Body of pancreas (tissue), 4 donors: Measurements from ENCODE around the gene KCNK17. TPM values are rescaled to one million over a fixed set of nuclear protein-coding genes. Genes with fewer than 3 reads are reported as not detected.

Experiments
- ATAC-seq: fragments of 150-250 bp; one replicate; pipeline ENCODE4 v1.9.1; 2016
- DNase-seq, 4 donors: peaks; one replicate each; pipeline ENCODE4 v3.0.0-alpha.2; 2019
- H3K27ac ChIP-seq, 4 donors: fragments of 200-600 bp; sonication (generic); 1 replicate in 3 of 4; 2 replicates in 1 of 4; pipeline versions ENCODE4 v1.5.1 to v1.6.1; 2016 to 2019; ENCODE audit warnings: mild to moderate bottlenecking in 1 of 4, mixed read lengths in 1 of 4, moderate library complexity in 1 of 4
- H3K27me3 ChIP-seq, 2 donors: fragments of 200-600 bp; sonication (generic); one replicate each; pipeline ENCODE4 v1.6.0; 2016; ENCODE audit warnings: mild to moderate bottlenecking in 1 of 2
- H3K36me3 ChIP-seq, 2 donors: fragments of 200-600 bp; sonication (generic); replicated peaks in 1 of 2; 2 replicates each; pipeline ENCODE4 v1.5.1; 2016; ENCODE audit warnings: low read depth in 2 of 2; ENCODE audit not compliant: insufficient read depth in 1 of 2
- H3K4me1 ChIP-seq: fragments of 200-600 bp; sonication (generic); one replicate; pipeline ENCODE4 v1.6.0; 2016
- H3K4me3 ChIP-seq, 2 donors: fragments of 200-600 bp; sonication (generic); 1 replicate in 1 of 2; 2 replicates in 1 of 2; pipeline ENCODE4 v1.5.1; 2016 to 2019
- H3K9me3 ChIP-seq, 3 donors: fragments of 200-600 bp; sonication (generic); 1 replicate in 2 of 3; 2 replicates in 1 of 3; pipeline ENCODE4 v1.5.1; 2016
- CTCF ChIP-seq, 7 experiments: fragments of 450-650 bp in 4 of 7; fragments of 200-600 bp in 3 of 7; sonication (generic) in 3 of 7; IDR thresholded peaks; one replicate each; pipeline ENCODE4 v1.5.1; 2016 to 2019; ENCODE audit warnings: antibody characterized with exemption in 7 of 7
- POLR2A ChIP-seq, 3 donors: fragments of 450-650 bp; IDR thresholded peaks; one replicate each; pipeline ENCODE4 v1.6.1; 2016; ENCODE audit warnings: antibody characterized with exemption in 3 of 3, mild to moderate bottlenecking in 2 of 3
- WGBS, 2 donors: methylation state at CpG; one replicate each; pipeline ENCODE4 v1.1.5; 2017; 5-methylcytosine and 5-hydroxymethylcytosine counted together
- intact Hi-C: fragments of 100-400 bp; cut with DNase I; formaldehyde crosslinking; loops from one replicate; pipeline ENCODE4 v1.15.1; 2023
- total RNA-seq, 2 donors: library from RNA; depleted of rRNA; stranded (reverse); fragments of >200 nt; gene quantifications; one replicate each; pipeline ENCODE4 v1.1.0, GENCODE V29; 2016

Gene KCNK17
- total RNA-seq, 2 donors from 2014 or later: 1.6 to 2.3 TPM

- no peaks in the 10 kb centered on the region for H3K4me1 ChIP-seq
- no peak overlapping the region for H3K4me3 ChIP-seq
- H3K36me3 ChIP-seq: no peaks in the 10 kb centered on the region
- WGBS, 2 donors: 71 to 84% methylated on average over 6 of the region's 6 CpGs
- ATAC-seq: no peak
- H3K27ac ChIP-seq: no peak overlapping the region
- DNase-seq: no peak
- TF ChIP-seq CTCF (IDR thresholded peaks at IDR 0.05) (no peak), POLR2A (IDR thresholded peaks at IDR 0.05) (no peak)
- intact Hi-C loops: no loop called here
- H3K9me3 ChIP-seq: no peaks in the 10 kb centered on the region
- no peaks in the 10 kb centered on the region for H3K27me3 ChIP-seq
Measured at GRCh38 chr6:39273406-39273821, 40.8 kb downstream of the KCNK17 start.

GRCh38 chr6:39269961-39270360, 44.3 kb downstream of the KCNK17 start:
- Histone ChIP-seq H3K36me3 (no peaks in the 10 kb centered on the region), H3K4me3 (no peak overlapping the region), H3K27ac (no peak overlapping the region), H3K27me3 (no peaks in the 10 kb centered on the region), H3K9me3 (no peaks in the 10 kb centered on the region), H3K4me1 (no peaks in the 10 kb centered on the region)
- DNase-seq (no peak), ATAC-seq (no peak)
- 64 to 76% methylated on average over 1 of the region's 1 CpG for WGBS, 2 donors
- intact Hi-C loops: no loop called here
- TF ChIP-seq POLR2A (IDR thresholded peaks at IDR 0.05) (no peak), CTCF (IDR thresholded peaks at IDR 0.05) (no peak)

- Histone ChIP-seq H3K4me3 (no peak overlapping the region), H3K9me3 (no peaks in the 10 kb centered on the region), H3K36me3 (no peaks in the 10 kb centered on the region), H3K4me1 (no peaks in the 10 kb centered on the region), H3K27me3 (no peaks in the 10 kb centered on the region), H3K27ac (no peak overlapping the region)
- DNase-seq: no peak
- 94 to 96% methylated on average over 3 of the region's 3 CpGs for WGBS, 2 donors
- intact Hi-C loops: no loop called here
- ATAC-seq: no peak
- TF ChIP-seq POLR2A (IDR thresholded peaks at IDR 0.05): no peak
- no peak for TF ChIP-seq CTCF (IDR thresholded peaks at IDR 0.05)
Measured at GRCh38 chr6:39268721-39269120, 45.5 kb downstream of the KCNK17 start.

GRCh38 chr6:39268171-39268570, 46.0 kb downstream of the KCNK17 start:
- Histone ChIP-seq H3K4me3 (no peak overlapping the region), H3K27ac (no peak overlapping the region), H3K4me1 (no peaks in the 10 kb centered on the region), H3K9me3 (no peaks in the 10 kb centered on the region), H3K36me3 (no peaks in the 10 kb centered on the region), H3K27me3 (no peaks in the 10 kb centered on the region)
- WGBS, 2 donors: 83 to 100% methylated on average over 3 to 7 of the region's 7 CpGs
- ATAC-seq (no peak), DNase-seq (no peak)
- intact Hi-C loops: no loop called here
- TF ChIP-seq CTCF (IDR thresholded peaks at IDR 0.05) (no peak), POLR2A (IDR thresholded peaks at IDR 0.05) (no peak)

- TF ChIP-seq CTCF (IDR thresholded peaks at IDR 0.05) (no peak), POLR2A (IDR thresholded peaks at IDR 0.05) (no peak)
- H3K27ac ChIP-seq: no peak overlapping the region
- no peaks in the 10 kb centered on the region for H3K27me3 ChIP-seq
- DNase-seq (no peak), ATAC-seq (no peak)
- H3K36me3 ChIP-seq: no peaks in the 10 kb centered on the region
- no peaks in the 10 kb centered on the region for H3K9me3 ChIP-seq
- H3K4me1 ChIP-seq: no peaks in the 10 kb centered on the region
- intact Hi-C loops: no loop called here
- no peak overlapping the region for H3K4me3 ChIP-seq
- WGBS, 2 donors: 86 to 87% methylated on average over 5 of the region's 5 CpGs
Measured at GRCh38 chr6:39266782-39267355, 47.4 kb downstream of the KCNK17 start.
